Spleen (tissue), 7 donors: ENCODE data around the gene NOTCH2.

Experiments used
- CTCF ChIP-seq, 11 experiments: fragments of 200-600 bp in 7 of 11; fragments of 450-650 bp in 4 of 11; sonication (generic) in 4 of 11; IDR thresholded peaks in 8 of 11; conservative IDR thresholded peaks in 3 of 11; 1 replicate in 7 of 11; 2 replicates in 4 of 11; pipeline versions ENCODE4 v1.4.0 to v1.8.0; 2016 to 2021; ENCODE audit warnings: antibody characterized with exemption in 11 of 11, inconsistent platforms in 4 of 11, mild to moderate bottlenecking in 1 of 11
- POLR2AphosphoS5 ChIP-seq, 3 donors: sonication (generic); formaldehyde crosslinking; IDR thresholded peaks; one replicate each; pipeline ENCODE4 v1.5.1; 2017; ENCODE audit warnings: antibody characterized with exemption in 3 of 3
- donor health status: DM: no; HTN: no; CAD: no; lungs with moderate emphysema.
- donor health status: DM: no; HTN: no; CAD: no.
- donor health status: DM: no; HTN: no; CAD: no.

- TF ChIP-seq CTCF (IDR thresholded peaks at IDR 0.05 in 8 of 11, conservative IDR thresholded peaks at IDR 0.05 in 3 of 11) (no peak), POLR2AphosphoS5 (IDR thresholded peaks at IDR 0.05) (no peak)
Observed at GRCh38 chr1:119935915-119936314, 133.5 kb downstream of the NOTCH2 start.
